ENCODE data around the gene OR2T2.
A peak's percentile ranks its signal among the peaks of the same experiment; 100 is the strongest.
"Not testable (repeated sequence)": the region's sequence is repeated elsewhere in the genome, so short reads cannot be mapped to it uniquely, and the experiment has no call there.

OR2T2 gene

GRCh38 chr1:248445399-248445798 is at the start of gene OR2T2:
TSS of gene OR2T2 (plus strand) at chr1:248445637. CDS start at chr1:248452798, 7,161 bp downstream.
- not testable (repeated sequence) for DNase-seq (ENCODE audit: insufficient read length, low spot score); FAIRE-seq

DNA sequence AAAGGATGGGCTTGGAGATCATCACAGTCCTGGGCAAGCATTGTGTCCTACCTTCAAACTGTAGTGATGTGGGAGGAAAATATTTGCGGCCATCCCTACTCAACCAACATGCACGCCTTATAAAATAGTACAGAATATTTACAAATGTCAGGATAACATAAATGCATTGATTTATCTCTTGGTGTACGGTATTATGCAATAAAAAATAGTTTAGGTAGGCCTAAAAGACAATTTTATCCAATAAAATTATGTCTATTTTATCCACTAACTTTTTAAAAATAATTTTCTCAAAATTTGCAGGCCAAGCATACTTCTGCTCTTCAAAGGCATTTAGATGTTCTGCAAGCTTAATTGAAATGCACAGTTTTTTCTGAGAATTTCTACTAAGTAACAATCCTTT is 42.7 kb upstream of the OR2T2 start, which contains the start of gene OR2T1:
Gene OR2T1, plus strand, starts transcription at position 301 of the 400 bp plus-strand sequence. CDS start 3,100 bp downstream, outside the sequence.
- no peak for FAIRE-seq

GRCh38 chr1:248404024-248404423 is 41.4 kb upstream of the OR2T2 start:
- peak; percentile 12 for DNase-seq (ENCODE audit: insufficient read length, low spot score)
- FAIRE-seq, result peak; percentile 100

More for the DNA sequence above, 42.7 kb upstream of the OR2T2 start, which contains the start of gene OR2T1:
- DNase-seq (ENCODE audit: insufficient read length, low spot score), result no peak

GRCh38 chr1:248406721-248407692 is 38.4 kb upstream of the OR2T2 start:
- DNase-seq (ENCODE audit: insufficient read length, low spot score), result no peak
- FAIRE-seq, result no peak

- FAIRE-seq, result no peak
- no peak for DNase-seq (ENCODE audit: insufficient read length, low spot score)
These were observed 29.2 kb upstream of the OR2T2 start for GRCh38 chr1:248416226-248416625.

- no peak for FAIRE-seq
- DNase-seq (ENCODE audit: insufficient read length, low spot score), result no peak
These were observed 27.6 kb upstream of the OR2T2 start for GRCh38 chr1:248417854-248418253.

DNA sequence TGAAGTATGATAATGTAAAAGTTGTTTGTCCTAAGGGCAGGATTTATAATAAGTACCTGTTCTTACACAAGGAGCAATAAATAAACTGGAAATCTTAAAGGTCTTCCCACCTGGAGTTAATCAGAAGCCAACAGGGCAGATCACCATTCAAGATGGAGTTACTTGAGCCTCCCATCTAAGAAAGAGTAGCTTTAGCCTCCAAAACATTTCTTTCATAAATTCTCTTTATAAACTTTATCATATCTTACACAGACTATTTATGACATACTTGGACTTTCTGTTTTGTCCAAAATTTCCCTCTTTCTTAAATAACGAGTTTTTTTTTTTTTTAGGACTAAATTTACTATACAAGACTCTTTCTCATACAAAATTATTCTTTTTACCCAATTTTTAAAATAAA is 24.1 kb upstream of the OR2T2 start:
- FAIRE-seq (no peak), DNase-seq (ENCODE audit: insufficient read length, low spot score) (no peak)

GRCh38 chr1:248427526-248428191 is 17.8 kb upstream of the OR2T2 start:
- DNase-seq (ENCODE audit: insufficient read length, low spot score); FAIRE-seq: not testable (repeated sequence)

DNA sequence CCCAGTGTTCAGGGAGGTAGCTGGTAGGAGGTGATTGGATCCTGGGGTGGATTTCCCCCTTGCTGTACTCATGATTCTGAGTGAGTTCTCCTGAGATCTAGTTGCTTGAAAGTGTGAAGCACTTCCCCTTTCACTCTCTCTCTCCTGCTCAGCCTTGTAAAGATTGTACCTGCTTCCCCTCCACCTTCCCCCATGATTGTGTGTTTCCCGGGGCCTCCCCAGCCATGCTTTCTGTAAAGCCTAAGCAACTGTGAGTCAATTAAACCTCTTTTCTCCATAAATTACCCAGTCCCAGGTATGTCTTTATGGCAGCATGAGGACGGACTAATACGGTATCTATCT is 17.3 kb upstream of the OR2T2 start:
- not testable (repeated sequence) for FAIRE-seq; DNase-seq (ENCODE audit: insufficient read length, low spot score)

DNA sequence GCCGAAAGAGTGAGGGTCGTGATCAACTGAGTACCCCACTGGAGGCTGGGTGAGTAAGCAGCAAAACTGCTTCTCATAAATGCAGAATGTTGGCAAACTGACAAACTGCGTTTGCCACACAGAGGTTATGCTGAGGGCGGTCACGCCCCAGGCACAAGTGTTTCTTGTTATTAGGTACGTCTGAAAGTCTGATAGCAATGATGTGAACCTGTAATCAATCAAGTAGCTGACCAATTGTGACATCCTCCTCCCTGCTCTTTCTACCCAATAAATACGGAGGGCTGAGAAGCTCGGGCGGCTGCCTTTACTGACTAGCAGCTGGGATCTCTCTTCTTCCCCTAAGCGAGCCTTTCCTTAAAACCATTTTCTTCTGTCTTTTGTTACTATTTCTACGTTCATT is 13.8 kb upstream of the OR2T2 start:
- DNase-seq (ENCODE audit: insufficient read length, low spot score), result not testable (repeated sequence)
- FAIRE-seq, result peak; percentile 80

DNA sequence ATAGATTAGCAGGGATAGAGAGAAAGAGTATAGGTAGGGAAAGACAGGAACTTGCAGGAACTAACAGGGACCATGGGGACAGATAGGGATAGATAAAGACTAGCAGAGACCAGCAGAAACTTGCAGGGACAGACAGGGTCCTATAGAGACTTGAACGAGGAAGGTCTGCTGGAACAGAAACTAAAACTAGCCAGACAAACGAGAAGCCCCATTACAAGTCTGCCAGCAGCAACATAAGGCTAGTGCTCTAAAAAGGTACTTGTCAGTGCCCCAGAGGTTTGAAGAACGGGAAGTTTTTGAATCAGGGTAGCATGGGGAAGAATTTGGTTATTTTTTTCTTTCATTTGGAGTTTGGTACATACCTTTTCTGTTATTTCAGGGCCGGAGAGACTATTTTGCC is 13.2 kb upstream of the OR2T2 start:
- not testable (repeated sequence) for FAIRE-seq; DNase-seq (ENCODE audit: insufficient read length, low spot score)

DNA sequence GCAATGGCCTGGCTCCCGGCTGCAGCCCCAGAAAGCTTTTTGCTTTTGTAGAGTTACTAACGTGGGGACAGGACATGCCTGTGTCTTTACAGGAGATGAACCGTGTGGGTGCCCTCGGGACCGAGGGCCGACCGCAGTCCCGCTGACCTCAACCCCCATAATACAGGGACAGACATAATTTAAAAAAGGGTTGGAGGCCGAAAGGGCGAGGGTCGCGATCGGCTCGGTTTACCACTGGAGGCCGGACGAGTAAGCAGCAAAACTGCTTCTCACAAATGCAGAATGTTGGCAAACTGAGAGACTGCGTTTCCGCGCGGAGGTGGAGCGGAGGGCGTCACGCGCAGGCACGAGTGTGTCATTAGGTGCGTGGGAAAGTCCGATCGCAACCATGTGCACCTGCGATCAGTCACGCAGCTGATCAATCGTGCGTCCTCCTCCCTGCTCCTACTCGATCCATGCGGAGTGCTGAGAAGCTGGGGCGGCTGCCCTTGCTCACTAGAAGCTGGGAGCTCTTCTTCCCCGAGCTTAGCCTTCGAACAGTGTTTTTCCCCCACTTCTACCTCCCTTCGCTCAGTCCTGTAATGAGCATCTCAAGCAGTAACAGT is 11.5 kb upstream of the OR2T2 start:
- not testable (repeated sequence) for DNase-seq (ENCODE audit: insufficient read length, low spot score); FAIRE-seq

- not testable (repeated sequence) for FAIRE-seq; DNase-seq (ENCODE audit: insufficient read length, low spot score)
These were observed 10.5 kb upstream of the OR2T2 start for GRCh38 chr1:248434913-248435312.

- FAIRE-seq; DNase-seq (ENCODE audit: insufficient read length, low spot score): not testable (repeated sequence)
These were observed 9.1 kb upstream of the OR2T2 start for GRCh38 chr1:248436303-248436702.

- DNase-seq (ENCODE audit: insufficient read length, low spot score); FAIRE-seq: not testable (repeated sequence)
These were observed 6.8 kb upstream of the OR2T2 start for GRCh38 chr1:248438668-248439067.

GRCh38 chr1:248439283-248439682 is 6.2 kb upstream of the OR2T2 start:
- not testable (repeated sequence) for FAIRE-seq; DNase-seq (ENCODE audit: insufficient read length, low spot score)

- FAIRE-seq; DNase-seq (ENCODE audit: insufficient read length, low spot score): not testable (repeated sequence)
These were observed 2.7 kb upstream of the OR2T2 start for GRCh38 chr1:248442500-248443277.

- FAIRE-seq; DNase-seq (ENCODE audit: insufficient read length, low spot score): not testable (repeated sequence)
These were observed 834 bp upstream of the OR2T2 start for GRCh38 chr1:248444603-248445002.

DNA sequence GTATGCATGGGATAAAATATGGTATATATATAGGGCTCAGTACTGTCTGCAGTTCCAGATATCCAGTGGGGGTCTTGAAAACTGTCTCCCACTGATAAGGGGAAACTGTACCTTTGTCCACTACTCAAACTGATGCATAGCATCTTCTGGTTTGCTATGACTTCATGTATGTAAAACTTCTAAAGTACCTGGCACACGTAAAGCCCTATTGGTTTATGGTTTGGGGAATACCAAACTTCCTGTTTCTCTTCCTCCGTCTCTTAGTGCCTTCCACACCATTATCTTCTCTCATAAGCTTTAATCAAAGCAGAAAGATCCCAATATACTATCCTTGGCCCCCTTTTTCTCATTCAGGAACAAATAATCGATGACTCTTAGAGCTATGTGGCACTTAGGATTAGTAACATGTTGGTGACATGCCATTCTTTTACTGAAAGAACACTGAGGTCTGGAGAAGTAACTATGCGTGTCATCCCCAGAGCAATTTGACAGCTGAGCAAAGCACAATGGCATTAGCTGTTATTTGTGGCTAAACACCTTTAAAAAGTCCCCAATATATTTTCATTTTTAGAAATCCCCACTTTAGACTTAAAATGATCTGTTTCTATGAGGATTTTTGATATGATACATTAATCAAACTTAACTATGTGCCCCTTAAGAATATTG is 3.1 kb downstream of the OR2T2 start:
- FAIRE-seq; DNase-seq (ENCODE audit: insufficient read length, low spot score): not testable (repeated sequence)
